Liver (tissue), 3 donors: Measurements from ENCODE around the gene ABCC5.

ENCODE experiments used
- CTCF ChIP-seq: fragments of 150-350 bp; IDR thresholded peaks from 2 replicates; pipeline ENCODE4 v1.5.1; 2017; ENCODE audit warnings: improper control_type of control experiment, low read depth, low read length; ENCODE audit not compliant: missing input control
- GABPA ChIP-seq, 2 donors: IDR thresholded peaks in 1 of 2; conservative IDR thresholded peaks in 1 of 2; 2 replicates each; pipeline ENCODE4 v1.6.1; 2016; ENCODE audit warnings: antibody characterized with exemption in 2 of 2, mild to moderate bottlenecking in 1 of 2, moderate library complexity in 1 of 2
- HNF4G ChIP-seq: IDR thresholded peaks from 2 replicates; pipeline ENCODE4 v1.6.1; 2016; ENCODE audit warnings: antibody characterized with exemption
- JUND ChIP-seq, 2 donors: IDR thresholded peaks; 2 replicates each; pipeline ENCODE4 v1.6.1; 2016; ENCODE audit warnings: antibody characterized with exemption in 2 of 2
- RAD21 ChIP-seq, 2 donors: IDR thresholded peaks; 2 replicates each; pipeline ENCODE4 v1.6.1; 2016; ENCODE audit warnings: antibody characterized with exemption in 2 of 2, mild to moderate bottlenecking in 2 of 2
- RXRA ChIP-seq, 2 donors: IDR thresholded peaks; 2 replicates each; pipeline ENCODE4 v1.6.1; 2017 to 2018; ENCODE audit warnings: antibody characterized with exemption in 2 of 2, mild to moderate bottlenecking in 1 of 2
- YY1 ChIP-seq: IDR thresholded peaks from 2 replicates; pipeline ENCODE4 v1.6.1; 2016; ENCODE audit warnings: antibody characterized with exemption, mild to moderate bottlenecking
- donor health status: healthy.
- donor health status: healthy.

- TF ChIP-seq CTCF: no peak
- no peak for TF ChIP-seq JUND (IDR thresholded peaks at IDR 0.05)
- no peak for TF ChIP-seq YY1
- TF ChIP-seq RAD21 (IDR thresholded peaks at IDR 0.05): no peak
- no peak for TF ChIP-seq GABPA (IDR thresholded peaks at IDR 0.05 in 1 of 2, conservative IDR thresholded peaks at IDR 0.05 in 1 of 2)
- no peak for TF ChIP-seq RXRA (IDR thresholded peaks at IDR 0.05)
- no peak for TF ChIP-seq HNF4G
Measured at GRCh38 chr3:183967693-183968092, 50.0 kb downstream of the ABCC5 start.
